K562 (cell line): ENCODE results near the gene ABLIM1.

Experiments
- CTCF ChIP-seq, 3 experiments: IDR thresholded peaks in 2 of 3; conservative IDR thresholded peaks in 1 of 3; 2 replicates each; pipeline ENCODE4 v1.5.1; 2011 to 2012; ENCODE audit warnings: low read length in 3 of 3, mild to moderate bottlenecking in 3 of 3, control low read depth in 2 of 3, improper control_type of control experiment in 1 of 3, inconsistent platforms in 1 of 3, low read depth in 1 of 3, mixed read lengths in 1 of 3, moderate library complexity in 1 of 3; ENCODE audit not compliant: insufficient read depth in 2 of 3
- EGR1 ChIP-seq: fragments of 450-650 bp; conservative IDR thresholded peaks from 2 replicates; pipeline ENCODE4 v1.6.1; 2017; ENCODE audit warnings: mild to moderate bottlenecking
- FOXJ3 ChIP-seq: sonication (generic); formaldehyde crosslinking; IDR thresholded peaks from 2 replicates; pipeline ENCODE4 v1.4.0; 2020; ENCODE audit warnings: mild to moderate bottlenecking, missing genetic modification reagents
- MXI1 ChIP-seq: IDR thresholded peaks from 2 replicates; pipeline ENCODE4 v1.6.1; 2011; ENCODE audit warnings: low read depth, mild to moderate bottlenecking, improper control_type of control experiment, low read length
- NFIC ChIP-seq: fragments of 450-650 bp; IDR thresholded peaks from 2 replicates; pipeline ENCODE4 v1.6.1; 2017; ENCODE audit warnings: mild to moderate bottlenecking, inconsistent platforms
- ZKSCAN8 ChIP-seq: fragments of 200-800 bp; sonication (Bioruptor generic); IDR thresholded peaks from 2 replicates; pipeline ENCODE4 v1.6.1; 2016; ENCODE audit warnings: missing genetic modification characterization, missing compliant biosample characterization
- ZNF133 ChIP-seq: fragments of 250-450 bp; sonication (Bioruptor Pico); IDR thresholded peaks from 2 replicates; pipeline ENCODE4 v1.4.0; 2020; ENCODE audit warnings: mild to moderate bottlenecking

GRCh38 chr10:114405011-114405350 is 253.1 kb downstream of the ABLIM1 start:
- TF ChIP-seq EGR1 (no peak), ZKSCAN8 (CRISPR knock-in tag) (no peak), NFIC (no peak), CTCF (IDR thresholded peaks at IDR 0.05 in 2 of 3, conservative IDR thresholded peaks at IDR 0.05 in 1 of 3; ENCODE audit: insufficient read depth in 2 of 3, low read depth in 1 of 3, low read length in 3 of 3) (no peak), FOXJ3 (CRISPR knock-in tag) (no peak), ZNF133 (CRISPR knock-in tag) (no peak), MXI1 (no peak)
